HEK293 (cell line): ENCODE results near the gene PDP2.

Experiments used
- EGR2 ChIP-seq: fragments of 450-650 bp; formaldehyde crosslinking; IDR thresholded peaks from 2 replicates; pipeline ENCODE4 v1.5.1; 2016; ENCODE audit warnings: low read depth, missing biosample characterization, missing genetic modification characterization
- KLF16 ChIP-seq: fragments of 450-650 bp; formaldehyde crosslinking; IDR thresholded peaks from 2 replicates; pipeline ENCODE4 v1.5.1; 2017; ENCODE audit warnings: missing biosample characterization, missing genetic modification characterization
- KLF8 ChIP-seq: fragments of 450-650 bp; formaldehyde crosslinking; IDR thresholded peaks from 2 replicates; pipeline ENCODE4 v1.5.1; 2016; ENCODE audit warnings: missing biosample characterization, missing genetic modification characterization
- KLF9 ChIP-seq: fragments of 450-650 bp; formaldehyde crosslinking; IDR thresholded peaks from 2 replicates; pipeline ENCODE4 v1.5.1; 2016; ENCODE audit warnings: missing biosample characterization, missing genetic modification characterization, low read depth
- MEIS1 ChIP-seq: sonication (generic); formaldehyde crosslinking; IDR thresholded peaks from 2 replicates; pipeline ENCODE4 v1.8.1; 2022; ENCODE audit warnings: missing genetic modification reagents, mild to moderate bottlenecking, borderline replicate concordance
- OVOL3 ChIP-seq: fragments of 450-650 bp; formaldehyde crosslinking; IDR thresholded peaks from 2 replicates; pipeline ENCODE4 v1.5.1; 2016; ENCODE audit warnings: missing biosample characterization, missing genetic modification characterization
- REPIN1 ChIP-seq: fragments of 450-650 bp; formaldehyde crosslinking; IDR thresholded peaks from 2 replicates; pipeline ENCODE4 v1.5.1; 2017; ENCODE audit warnings: missing biosample characterization, missing genetic modification characterization, low read depth
- SP2 ChIP-seq: fragments of 450-650 bp; formaldehyde crosslinking; IDR thresholded peaks from 2 replicates; pipeline ENCODE4 v1.5.1; 2016; ENCODE audit warnings: missing biosample characterization, missing genetic modification characterization
- SP3 ChIP-seq: fragments of 450-650 bp; formaldehyde crosslinking; IDR thresholded peaks from 2 replicates; pipeline ENCODE4 v1.5.1; 2016; ENCODE audit warnings: missing biosample characterization, missing genetic modification characterization
- SP7 ChIP-seq: fragments of 450-650 bp; formaldehyde crosslinking; IDR thresholded peaks from 2 replicates; pipeline ENCODE4 v1.5.1; 2016; ENCODE audit warnings: missing biosample characterization, missing genetic modification characterization
- YY2 ChIP-seq: fragments of 450-650 bp; formaldehyde crosslinking; IDR thresholded peaks from 2 replicates; pipeline ENCODE4 v1.5.1; 2016; ENCODE audit warnings: missing biosample characterization, missing genetic modification characterization
- ZBTB7A ChIP-seq: fragments of 450-650 bp; formaldehyde crosslinking; IDR thresholded peaks from 2 replicates; pipeline ENCODE4 v1.5.1; 2016; ENCODE audit warnings: low read depth, missing biosample characterization, missing genetic modification characterization
- ZEB2 ChIP-seq: fragments of 450-650 bp; formaldehyde crosslinking; IDR thresholded peaks from 2 replicates; pipeline ENCODE4 v1.5.1; 2016; ENCODE audit warnings: missing biosample characterization, missing genetic modification characterization
- ZNF10 ChIP-seq: fragments of 450-650 bp; formaldehyde crosslinking; IDR thresholded peaks from 2 replicates; pipeline ENCODE4 v1.5.1; 2017; ENCODE audit warnings: missing biosample characterization, missing genetic modification characterization
- ZNF121 ChIP-seq: fragments of 450-650 bp; formaldehyde crosslinking; IDR thresholded peaks from 2 replicates; pipeline ENCODE4 v1.5.1; 2016; ENCODE audit warnings: missing biosample characterization, missing genetic modification characterization
- ZNF175 ChIP-seq: fragments of 450-650 bp; formaldehyde crosslinking; IDR thresholded peaks from 2 replicates; pipeline ENCODE4 v1.5.1; 2016; ENCODE audit warnings: missing biosample characterization, missing genetic modification characterization
- ZNF341 ChIP-seq: fragments of 450-650 bp; formaldehyde crosslinking; IDR thresholded peaks from 2 replicates; pipeline ENCODE4; 2016; ENCODE audit warnings: low read depth, missing biosample characterization, missing genetic modification characterization
- ZNF37A ChIP-seq: fragments of 450-650 bp; IDR thresholded peaks from 2 replicates; pipeline ENCODE4 v1.5.1; 2018; ENCODE audit warnings: missing biosample characterization, missing genetic modification characterization
- ZNF394 ChIP-seq: fragments of 450-650 bp; formaldehyde crosslinking; IDR thresholded peaks from 2 replicates; pipeline ENCODE4 v1.5.1; 2016; ENCODE audit warnings: missing biosample characterization, missing genetic modification characterization, mild to moderate bottlenecking, moderate library complexity, borderline replicate concordance
- ZNF610 ChIP-seq: fragments of 450-650 bp; formaldehyde crosslinking; IDR thresholded peaks from 2 replicates; pipeline ENCODE4 v1.5.1; 2016; ENCODE audit warnings: missing biosample characterization, missing genetic modification characterization, borderline replicate concordance
- ZNF660 ChIP-seq: fragments of 450-650 bp; IDR thresholded peaks from 2 replicates; pipeline ENCODE4 v1.5.1; 2018; ENCODE audit warnings: missing biosample characterization, mild to moderate bottlenecking, missing genetic modification characterization
- ZNF785 ChIP-seq: fragments of 450-650 bp; formaldehyde crosslinking; IDR thresholded peaks from 2 replicates; pipeline ENCODE4 v1.5.1; 2016; ENCODE audit warnings: missing biosample characterization, missing genetic modification characterization
- ZNF791 ChIP-seq: fragments of 450-650 bp; formaldehyde crosslinking; IDR thresholded peaks from 2 replicates; pipeline ENCODE4 v1.5.1; 2016; ENCODE audit warnings: missing biosample characterization, missing genetic modification characterization
- ZNF843 ChIP-seq: fragments of 450-650 bp; formaldehyde crosslinking; IDR thresholded peaks from 2 replicates; pipeline ENCODE4 v1.5.1; 2016; ENCODE audit warnings: missing biosample characterization, missing genetic modification characterization
- ZXDB ChIP-seq: fragments of 450-650 bp; formaldehyde crosslinking; IDR thresholded peaks from 2 replicates; pipeline ENCODE4 v1.5.1; 2016; ENCODE audit warnings: missing biosample characterization, missing genetic modification characterization
- TF ChIP-seq, protein P1 (sequence below): fragments of 450-650 bp; formaldehyde crosslinking; IDR thresholded peaks from 2 replicates; pipeline ENCODE4 v1.5.1; 2017; ENCODE audit warnings: missing biosample characterization, missing genetic modification characterization
- TF ChIP-seq, protein P2 (sequence below): fragments of 450-650 bp; formaldehyde crosslinking; IDR thresholded peaks from 2 replicates; pipeline ENCODE4 v1.5.1; 2016; ENCODE audit warnings: missing biosample characterization, missing genetic modification characterization
- TF ChIP-seq, protein P3 (sequence below): fragments of 450-650 bp; formaldehyde crosslinking; optimal IDR thresholded peaks from 2 replicates; pipeline ENCODE3; 2016; ENCODE audit warnings: missing biosample characterization, mild to moderate bottlenecking, missing genetic modification characterization
- TF ChIP-seq, protein P4 (sequence below): fragments of 450-650 bp; formaldehyde crosslinking; conservative IDR thresholded peaks from 2 replicates; pipeline ENCODE4 v1.5.1; 2016; ENCODE audit warnings: low read depth, missing biosample characterization, missing genetic modification characterization
- TF ChIP-seq, protein P5 (sequence below): fragments of 450-650 bp; formaldehyde crosslinking; IDR thresholded peaks from 2 replicates; pipeline ENCODE4 v1.5.1; 2016; ENCODE audit warnings: missing biosample characterization, missing genetic modification characterization
- TF ChIP-seq, protein P6 (sequence below): fragments of 450-650 bp; formaldehyde crosslinking; IDR thresholded peaks from 2 replicates; pipeline ENCODE4 v1.5.1; 2016; ENCODE audit warnings: missing biosample characterization, missing genetic modification characterization

The PDP2 gene

DNA sequence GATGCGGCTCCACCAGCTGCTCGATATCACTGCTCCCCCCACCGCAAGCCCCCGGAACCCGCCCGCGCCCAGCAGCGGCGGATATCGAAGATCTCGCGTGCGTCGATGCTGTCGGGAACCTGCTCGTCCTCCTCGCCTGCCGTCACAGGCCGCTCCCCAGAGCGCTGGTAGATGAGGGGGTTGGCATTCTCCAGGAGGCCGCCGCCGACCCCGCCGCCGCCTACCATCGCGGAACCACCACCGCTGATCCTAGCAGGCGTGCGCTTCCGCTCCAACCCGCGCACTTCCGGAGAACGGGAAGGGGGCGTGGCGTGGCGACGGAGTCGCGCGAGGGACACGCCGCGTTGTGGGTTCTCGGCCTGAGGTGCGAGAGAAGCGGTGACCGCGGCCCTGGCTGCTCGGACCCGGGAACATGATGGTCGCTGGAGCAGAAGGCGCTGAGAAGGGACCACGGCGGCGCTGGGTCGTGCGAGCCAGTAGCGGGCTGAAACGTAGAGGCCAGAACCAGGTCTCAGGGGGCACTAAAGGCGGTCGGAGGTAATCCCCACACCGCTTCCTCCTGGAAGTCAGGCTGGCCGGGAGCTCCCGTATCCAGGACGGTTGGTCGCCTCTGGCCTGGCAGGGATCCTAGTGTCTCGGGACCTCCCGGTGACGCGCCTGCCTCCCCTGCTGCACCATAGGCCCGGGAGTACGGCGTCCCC lies 54.0 kb downstream of the PDP2 start, which contains the start of gene CIAO2B (continued):
- TF ChIP-seq SP7 (tag by site-specific recombination) = peak; percentile 73
- TF ChIP-seq SP3 = peak; percentile 81
- peak; percentile 55; the same call in 1 of the 2 replicates for TF ChIP-seq ZNF610 (tag by site-specific recombination)
- TF ChIP-seq, protein P1, sequence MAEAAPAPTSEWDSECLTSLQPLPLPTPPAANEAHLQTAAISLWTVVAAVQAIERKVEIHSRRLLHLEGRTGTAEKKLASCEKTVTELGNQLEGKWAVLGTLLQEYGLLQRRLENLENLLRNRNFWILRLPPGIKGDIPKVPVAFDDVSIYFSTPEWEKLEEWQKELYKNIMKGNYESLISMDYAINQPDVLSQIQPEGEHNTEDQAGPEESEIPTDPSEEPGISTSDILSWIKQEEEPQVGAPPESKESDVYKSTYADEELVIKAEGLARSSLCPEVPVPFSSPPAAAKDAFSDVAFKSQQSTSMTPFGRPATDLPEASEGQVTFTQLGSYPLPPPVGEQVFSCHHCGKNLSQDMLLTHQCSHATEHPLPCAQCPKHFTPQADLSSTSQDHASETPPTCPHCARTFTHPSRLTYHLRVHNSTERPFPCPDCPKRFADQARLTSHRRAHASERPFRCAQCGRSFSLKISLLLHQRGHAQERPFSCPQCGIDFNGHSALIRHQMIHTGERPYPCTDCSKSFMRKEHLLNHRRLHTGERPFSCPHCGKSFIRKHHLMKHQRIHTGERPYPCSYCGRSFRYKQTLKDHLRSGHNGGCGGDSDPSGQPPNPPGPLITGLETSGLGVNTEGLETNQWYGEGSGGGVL = peak; percentile 73
- peak; percentile 99 for TF ChIP-seq KLF9 (tag by site-specific recombination)
- TF ChIP-seq OVOL3 (tag by site-specific recombination) = peak; percentile 91
- TF ChIP-seq ZNF394 (tag by site-specific recombination) = peak; percentile 80
- peak; percentile 90 for TF ChIP-seq EGR2
- 0 out of 2 replicates have a peak, but pooled peaks have one; percentile 46 for TF ChIP-seq ZBTB7A (tag by site-specific recombination)
- peak; percentile 69; the same call in 1 of the 2 replicates for TF ChIP-seq ZNF843 (tag by site-specific recombination)
- TF ChIP-seq YY2 (tag by site-specific recombination) = no peak
- peak; percentile 68 for TF ChIP-seq ZNF341 (tag by site-specific recombination)
- no peak for TF ChIP-seq MEIS1 (CRISPR knock-in tag)
- peak; percentile 97 for TF ChIP-seq KLF16 (tag by site-specific recombination)
- no peak for TF ChIP-seq ZNF175
- TF ChIP-seq, protein P2, sequence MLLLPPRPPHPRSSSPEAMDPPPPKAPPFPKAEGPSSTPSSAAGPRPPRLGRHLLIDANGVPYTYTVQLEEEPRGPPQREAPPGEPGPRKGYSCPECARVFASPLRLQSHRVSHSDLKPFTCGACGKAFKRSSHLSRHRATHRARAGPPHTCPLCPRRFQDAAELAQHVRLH (tag by site-specific recombination) = peak; percentile 91
- TF ChIP-seq ZXDB (tag by site-specific recombination) = peak; percentile 86
- TF ChIP-seq ZNF121 (tag by site-specific recombination) = peak; percentile 38; the same call in 1 of the 2 replicates
- TF ChIP-seq, protein P3, sequence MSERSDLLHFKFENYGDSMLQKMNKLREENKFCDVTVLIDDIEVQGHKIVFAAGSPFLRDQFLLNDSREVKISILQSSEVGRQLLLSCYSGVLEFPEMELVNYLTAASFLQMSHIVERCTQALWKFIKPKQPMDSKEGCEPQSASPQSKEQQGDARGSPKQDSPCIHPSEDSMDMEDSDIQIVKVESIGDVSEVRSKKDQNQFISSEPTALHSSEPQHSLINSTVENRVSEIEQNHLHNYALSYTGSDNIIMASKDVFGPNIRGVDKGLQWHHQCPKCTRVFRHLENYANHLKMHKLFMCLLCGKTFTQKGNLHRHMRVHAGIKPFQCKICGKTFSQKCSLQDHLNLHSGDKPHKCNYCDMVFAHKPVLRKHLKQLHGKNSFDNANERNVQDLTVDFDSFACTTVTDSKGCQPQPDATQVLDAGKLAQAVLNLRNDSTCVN = peak; percentile 91
- no peak for TF ChIP-seq ZNF37A (tag by site-specific recombination)
- TF ChIP-seq ZNF785 (tag by site-specific recombination) = no peak
- peak; percentile 54; the same call in 1 of the 2 replicates for TF ChIP-seq KLF8 (tag by site-specific recombination)
- no peak; the same call in 1 of the 2 replicates for TF ChIP-seq REPIN1 (tag by site-specific recombination)
- peak; percentile 53; the same call in 1 of the 2 replicates for TF ChIP-seq ZEB2 (tag by site-specific recombination)
- peak; percentile 49; the same call in 1 of the 2 replicates for TF ChIP-seq ZNF10
- TF ChIP-seq, protein P4, sequence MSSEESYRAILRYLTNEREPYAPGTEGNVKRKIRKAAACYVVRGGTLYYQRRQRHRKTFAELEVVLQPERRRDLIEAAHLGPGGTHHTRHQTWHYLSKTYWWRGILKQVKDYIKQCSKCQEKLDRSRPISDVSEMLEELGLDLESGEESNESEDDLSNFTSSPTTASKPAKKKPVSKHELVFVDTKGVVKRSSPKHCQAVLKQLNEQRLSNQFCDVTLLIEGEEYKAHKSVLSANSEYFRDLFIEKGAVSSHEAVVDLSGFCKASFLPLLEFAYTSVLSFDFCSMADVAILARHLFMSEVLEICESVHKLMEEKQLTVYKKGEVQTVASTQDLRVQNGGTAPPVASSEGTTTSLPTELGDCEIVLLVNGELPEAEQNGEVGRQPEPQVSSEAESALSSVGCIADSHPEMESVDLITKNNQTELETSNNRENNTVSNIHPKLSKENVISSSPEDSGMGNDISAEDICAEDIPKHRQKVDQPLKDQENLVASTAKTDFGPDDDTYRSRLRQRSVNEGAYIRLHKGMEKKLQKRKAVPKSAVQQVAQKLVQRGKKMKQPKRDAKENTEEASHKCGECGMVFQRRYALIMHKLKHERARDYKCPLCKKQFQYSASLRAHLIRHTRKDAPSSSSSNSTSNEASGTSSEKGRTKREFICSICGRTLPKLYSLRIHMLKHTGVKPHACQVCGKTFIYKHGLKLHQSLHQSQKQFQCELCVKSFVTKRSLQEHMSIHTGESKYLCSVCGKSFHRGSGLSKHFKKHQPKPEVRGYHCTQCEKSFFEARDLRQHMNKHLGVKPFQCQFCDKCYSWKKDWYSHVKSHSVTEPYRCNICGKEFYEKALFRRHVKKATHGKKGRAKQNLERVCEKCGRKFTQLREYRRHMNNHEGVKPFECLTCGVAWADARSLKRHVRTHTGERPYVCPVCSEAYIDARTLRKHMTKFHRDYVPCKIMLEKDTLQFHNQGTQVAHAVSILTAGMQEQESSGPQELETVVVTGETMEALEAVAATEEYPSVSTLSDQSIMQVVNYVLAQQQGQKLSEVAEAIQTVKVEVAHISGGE (tag by site-specific recombination) = peak; percentile 94
- TF ChIP-seq, protein P5, sequence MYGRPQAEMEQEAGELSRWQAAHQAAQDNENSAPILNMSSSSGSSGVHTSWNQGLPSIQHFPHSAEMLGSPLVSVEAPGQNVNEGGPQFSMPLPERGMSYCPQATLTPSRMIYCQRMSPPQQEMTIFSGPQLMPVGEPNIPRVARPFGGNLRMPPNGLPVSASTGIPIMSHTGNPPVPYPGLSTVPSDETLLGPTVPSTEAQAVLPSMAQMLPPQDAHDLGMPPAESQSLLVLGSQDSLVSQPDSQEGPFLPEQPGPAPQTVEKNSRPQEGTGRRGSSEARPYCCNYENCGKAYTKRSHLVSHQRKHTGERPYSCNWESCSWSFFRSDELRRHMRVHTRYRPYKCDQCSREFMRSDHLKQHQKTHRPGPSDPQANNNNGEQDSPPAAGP = peak; percentile 21; the same call in 1 of the 2 replicates
- no peak for TF ChIP-seq ZNF791 (tag by site-specific recombination)
- TF ChIP-seq ZNF660 (tag by site-specific recombination) = peak; percentile 78
- TF ChIP-seq, protein P6, sequence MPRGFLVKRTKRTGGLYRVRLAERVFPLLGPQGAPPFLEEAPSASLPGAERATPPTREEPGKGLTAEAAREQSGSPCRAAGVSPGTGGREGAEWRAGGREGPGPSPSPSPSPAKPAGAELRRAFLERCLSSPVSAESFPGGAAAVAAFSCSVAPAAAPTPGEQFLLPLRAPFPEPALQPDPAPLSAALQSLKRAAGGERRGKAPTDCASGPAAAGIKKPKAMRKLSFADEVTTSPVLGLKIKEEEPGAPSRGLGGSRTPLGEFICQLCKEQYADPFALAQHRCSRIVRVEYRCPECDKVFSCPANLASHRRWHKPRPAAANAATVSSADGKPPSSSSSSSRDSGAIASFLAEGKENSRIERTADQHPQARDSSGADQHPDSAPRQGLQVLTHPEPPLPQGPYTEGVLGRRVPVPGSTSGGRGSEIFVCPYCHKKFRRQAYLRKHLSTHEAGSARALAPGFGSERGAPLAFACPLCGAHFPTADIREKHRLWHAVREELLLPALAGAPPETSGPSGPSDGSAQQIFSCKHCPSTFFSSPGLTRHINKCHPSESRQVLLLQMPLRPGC = 0 out of 2 replicates have a peak, but pooled peaks have one; percentile 35
- peak; percentile 77 for TF ChIP-seq SP2 (tag by site-specific recombination)
